HG03571 (cell line): ENCODE data around the gene IST1.

ENCODE experiments used
- ATAC-seq: cut with Tn5 transposase; IDR thresholded peaks from one replicate; pipeline ENCODE4 v1.9.1; 2021; ENCODE audit not compliant: unreplicated experiment

The IST1 gene

GRCh38 chr16:71916397-71916920, 21.1 kb downstream of the IST1 start:
- ATAC-seq, result no peak

- ATAC-seq, result no peak
Measured at GRCh38 chr16:71917900-71918299, 22.6 kb downstream of the IST1 start.

GRCh38 chr16:71919035-71919434, 23.7 kb downstream of the IST1 start:
- ATAC-seq, result peak; percentile 92

- no peak for ATAC-seq
Measured at GRCh38 chr16:71920658-71921057, 25.3 kb downstream of the IST1 start.

GRCh38 chr16:71923941-71924690, 28.8 kb downstream of the IST1 start:
- no peak for ATAC-seq

- no peak for ATAC-seq
Measured at GRCh38 chr16:71924710-71925109, 29.4 kb downstream of the IST1 start.

GRCh38 chr16:71927383-71927782, 32.1 kb downstream of the IST1 start:
- ATAC-seq, result no peak

- no peak for ATAC-seq
Measured at GRCh38 chr16:71927787-71928186, 32.5 kb downstream of the IST1 start.

GRCh38 chr16:71929048-71929447, 33.7 kb downstream of the IST1 start:
- ATAC-seq, result no peak

- ATAC-seq, result no peak
Measured at GRCh38 chr16:71930013-71930563, 34.8 kb downstream of the IST1 start.

GRCh38 chr16:71931001-71931400, 35.7 kb downstream of the IST1 start:
- ATAC-seq, result no peak

- no peak for ATAC-seq
Measured at GRCh38 chr16:71931599-71931998, 36.3 kb downstream of the IST1 start.

- ATAC-seq, result no peak
Measured at GRCh38 chr16:71933017-71933416, 37.7 kb downstream of the IST1 start.

GRCh38 chr16:71933913-71934695, 38.8 kb downstream of the IST1 start:
- no peak for ATAC-seq

GRCh38 chr16:71937868-71938510, 42.7 kb downstream of the IST1 start:
- no peak for ATAC-seq

GRCh38 chr16:71943887-71944286, 48.6 kb downstream of the IST1 start:
- no peak for ATAC-seq

- no peak for ATAC-seq
Measured at GRCh38 chr16:71945616-71946015, 50.3 kb downstream of the IST1 start.

- no peak for ATAC-seq
Measured at GRCh38 chr16:71952825-71953224, 57.5 kb downstream of the IST1 start.

- ATAC-seq, result no peak
Measured at GRCh38 chr16:71954180-71954579, 58.8 kb downstream of the IST1 start.

- ATAC-seq, result no peak
Measured at GRCh38 chr16:71954699-71955195, 59.4 kb downstream of the IST1 start.

- ATAC-seq, result no peak
Measured at GRCh38 chr16:71956486-71956885, 61.2 kb downstream of the IST1 start.
